GM18526 (cell line): ENCODE data around the gene TTC28.

Source experiments
- POLR2A ChIP-seq: IDR thresholded peaks from 3 replicates; pipeline ENCODE4 v1.6.1; 2011; ENCODE audit not compliant: insufficient read length; ENCODE audit errors: extremely low read depth

TTC28 gene

GRCh38 chr22:28002181-28002700, 677.4 kb downstream of the TTC28 start:
- TF ChIP-seq POLR2A, result no peak

GRCh38 chr22:28001171-28001835, 678.3 kb downstream of the TTC28 start:
- TF ChIP-seq POLR2A, result no peak

- TF ChIP-seq POLR2A, result no peak
Measured at GRCh38 chr22:28000361-28000760, 679.3 kb downstream of the TTC28 start.

- TF ChIP-seq POLR2A, result no peak
Measured at GRCh38 chr22:27999876-28000275, 679.8 kb downstream of the TTC28 start.

- TF ChIP-seq POLR2A, result no peak
Measured at GRCh38 chr22:27998511-27999410, 680.9 kb downstream of the TTC28 start.

GRCh38 chr22:27997538-27997937, 682.1 kb downstream of the TTC28 start:
- no peak for TF ChIP-seq POLR2A

- TF ChIP-seq POLR2A, result no peak
Measured at GRCh38 chr22:27996981-27997380, 682.7 kb downstream of the TTC28 start.

- no peak for TF ChIP-seq POLR2A
Measured at GRCh38 chr22:27996529-27996925, 683.1 kb downstream of the TTC28 start.

- no peak for TF ChIP-seq POLR2A
Measured at GRCh38 chr22:27995801-27996528, 683.7 kb downstream of the TTC28 start.

GRCh38 chr22:27994481-27995331, 684.9 kb downstream of the TTC28 start:
- no peak for TF ChIP-seq POLR2A

- no peak for TF ChIP-seq POLR2A
Measured at GRCh38 chr22:27993774-27994350, 685.8 kb downstream of the TTC28 start.

- no peak for TF ChIP-seq POLR2A
Measured at GRCh38 chr22:27993201-27993635, 686.4 kb downstream of the TTC28 start.

- TF ChIP-seq POLR2A, result no peak
Measured at GRCh38 chr22:27992294-27993165, 687.1 kb downstream of the TTC28 start.
